ENCODE data around the gene PHF21B. TPM values are rescaled to one million over a fixed set of nuclear protein-coding genes. Genes with fewer than 3 reads are reported as not detected.

Gene PHF21B
- total RNA-seq, 2 experiments from 2014 or later, result 0.68 TPM; not detected in 1

- Mint-ChIP-seq H3K4me1 (ENCODE audit: low read depth) (no peaks in the 10 kb centered on the region), H3K4me3 (no peak overlapping the region), H3K27ac (no peak overlapping the region), H3K9me3 (ENCODE audit: insufficient read depth) (no peaks in the 10 kb centered on the region), H3K27me3 (ENCODE audit: low read depth) (peaks cover 2% of the 10 kb centered on the region), H3K36me3 (ENCODE audit: low read depth) (no peaks in the 10 kb centered on the region)
- no peak for DNase-seq
- POLR2A ChIA-PET, result no interaction called here
- ATAC-seq, result no peak
- CTCF ChIA-PET, result no interaction called here
Measured at GRCh38 chr22:44839721-44840120, 170.1 kb downstream of the PHF21B start.

GRCh38 chr22:44839061-44839460, 170.7 kb downstream of the PHF21B start:
- peaks cover 4% of the 10 kb centered on the region for H3K27me3 Mint-ChIP-seq (ENCODE audit: low read depth)
- POLR2A ChIA-PET, result no interaction called here
- ATAC-seq, result no peak
- no peak for DNase-seq
- no peaks in the 10 kb centered on the region for H3K4me1 Mint-ChIP-seq (ENCODE audit: low read depth)
- no peaks in the 10 kb centered on the region for H3K9me3 Mint-ChIP-seq (ENCODE audit: insufficient read depth)
- CTCF ChIA-PET, result no interaction called here
- H3K36me3 Mint-ChIP-seq (ENCODE audit: low read depth), result no peaks in the 10 kb centered on the region
- no peak overlapping the region for H3K27ac Mint-ChIP-seq
- no peak overlapping the region for H3K4me3 Mint-ChIP-seq

- H3K27me3 Mint-ChIP-seq (ENCODE audit: low read depth), result peaks cover 8% of the 10 kb centered on the region
- no peaks in the 10 kb centered on the region for H3K4me1 Mint-ChIP-seq (ENCODE audit: low read depth)
- H3K27ac Mint-ChIP-seq, result no peak overlapping the region
- no peaks in the 10 kb centered on the region for H3K36me3 Mint-ChIP-seq (ENCODE audit: low read depth)
- ChIA-PET CTCF (no interaction called here), POLR2A (no interaction called here)
- no peak for ATAC-seq
- no peak for DNase-seq
- H3K9me3 Mint-ChIP-seq (ENCODE audit: insufficient read depth), result no peaks in the 10 kb centered on the region
- H3K4me3 Mint-ChIP-seq, result no peak overlapping the region
Measured at GRCh38 chr22:44838316-44839016, 171.3 kb downstream of the PHF21B start.

GRCh38 chr22:44837481-44837880, 172.3 kb downstream of the PHF21B start:
- no peak for DNase-seq
- H3K4me1 Mint-ChIP-seq (ENCODE audit: low read depth), result no peaks in the 10 kb centered on the region
- POLR2A ChIA-PET, result no interaction called here
- H3K4me3 Mint-ChIP-seq, result no peak overlapping the region
- H3K27ac Mint-ChIP-seq, result no peak overlapping the region
- no peak for ATAC-seq
- H3K36me3 Mint-ChIP-seq (ENCODE audit: low read depth), result no peaks in the 10 kb centered on the region
- H3K27me3 Mint-ChIP-seq (ENCODE audit: low read depth), result peaks cover 11% of the 10 kb centered on the region
- H3K9me3 Mint-ChIP-seq (ENCODE audit: insufficient read depth), result no peaks in the 10 kb centered on the region
- CTCF ChIA-PET, result no interaction called here

GRCh38 chr22:44834065-44834464, 175.7 kb downstream of the PHF21B start:
- DNase-seq, result no peak
- ATAC-seq, result no peak
- no peaks in the 10 kb centered on the region for H3K36me3 Mint-ChIP-seq (ENCODE audit: low read depth)
- H3K9me3 Mint-ChIP-seq (ENCODE audit: insufficient read depth), result no peaks in the 10 kb centered on the region
- no peak overlapping the region for H3K4me3 Mint-ChIP-seq
- H3K27me3 Mint-ChIP-seq (ENCODE audit: low read depth), result peaks cover 9% of the 10 kb centered on the region
- POLR2A ChIA-PET, result no interaction called here
- CTCF ChIA-PET, result no interaction called here
- H3K27ac Mint-ChIP-seq, result no peak overlapping the region
- no peaks in the 10 kb centered on the region for H3K4me1 Mint-ChIP-seq (ENCODE audit: low read depth)

- Mint-ChIP-seq H3K36me3 (ENCODE audit: low read depth) (no peaks in the 10 kb centered on the region), H3K27ac (no peak overlapping the region), H3K9me3 (ENCODE audit: insufficient read depth) (no peaks in the 10 kb centered on the region), H3K27me3 (ENCODE audit: low read depth) (peaks cover 9% of the 10 kb centered on the region), H3K4me1 (ENCODE audit: low read depth) (peaks cover 2% of the 10 kb centered on the region), H3K4me3 (no peak overlapping the region)
- ATAC-seq (no peak), DNase-seq (no peak)
- POLR2A ChIA-PET, result no interaction called here
- CTCF ChIA-PET, result no interaction called here
Measured at GRCh38 chr22:44831885-44832284, 177.9 kb downstream of the PHF21B start.

Other genes with a start within 250 kb of the PHF21B start
- gene NUP50, start 153.9 kb upstream of the PHF21B start, total RNA-seq, result 100 to 1,000 TPM; 161 to 167 TPM
- 10 to 100 TPM; 48.5 to 52.4 TPM for gene KIAA0930, start 230.9 kb upstream of the PHF21B start, total RNA-seq